ENCODE results near the gene RINL. TPM values are rescaled to one million over a fixed set of nuclear protein-coding genes. Genes with fewer than 3 reads are reported as not detected.
"Not testable (repeated sequence)": the region's sequence is repeated elsewhere in the genome, so short reads cannot be mapped to it uniquely, and the experiment has no call there.

Gene RINL
- total RNA-seq, 1 donor from 2014 or later: 73.4 TPM

DNA sequence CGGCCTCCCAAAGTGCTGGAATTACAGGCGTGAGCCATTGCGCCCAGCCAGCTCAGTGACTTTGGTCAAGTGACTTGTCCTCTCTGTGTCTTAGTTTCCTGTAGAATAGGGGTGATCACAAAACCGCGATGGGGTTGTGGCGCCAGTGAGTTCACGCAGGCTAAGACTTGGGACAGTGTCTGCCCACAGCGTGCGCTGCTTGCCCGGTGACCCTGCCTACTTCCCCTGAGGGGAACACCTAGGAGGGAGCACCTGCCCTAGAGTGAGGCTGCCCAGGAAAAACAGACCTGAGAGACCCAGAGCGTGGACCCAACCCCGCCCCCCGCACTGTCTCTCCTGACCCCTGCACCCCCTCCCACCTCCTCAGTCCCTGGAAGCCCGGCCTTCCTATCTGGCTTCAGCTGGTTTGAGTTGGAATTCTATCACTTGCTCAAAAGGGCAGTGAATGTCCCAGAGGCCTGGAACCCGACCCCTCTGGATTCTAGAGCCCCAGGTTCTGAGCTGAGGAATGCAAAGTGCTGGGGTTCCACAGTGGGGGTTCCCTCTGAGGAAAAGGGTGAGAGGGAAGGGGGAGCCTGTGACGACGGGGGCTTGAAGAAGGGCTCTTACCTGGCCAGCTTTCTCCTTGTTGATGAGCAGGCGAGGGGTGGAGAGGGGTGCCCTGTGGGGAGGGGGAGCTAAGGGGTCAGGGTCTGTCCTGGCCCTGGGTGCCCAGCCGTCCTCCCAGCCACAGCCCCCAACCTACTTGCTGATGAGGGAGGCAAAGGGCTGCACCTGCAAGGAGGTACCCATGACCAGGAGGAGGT is 2.2 kb upstream of the RINL start:
- intact Hi-C loops (cut with micrococcal nuclease): no loop called here
- peak overlapping the region; percentile 26 for H3K4me3 Mint-ChIP-seq (ENCODE audit: low read depth)

DNA sequence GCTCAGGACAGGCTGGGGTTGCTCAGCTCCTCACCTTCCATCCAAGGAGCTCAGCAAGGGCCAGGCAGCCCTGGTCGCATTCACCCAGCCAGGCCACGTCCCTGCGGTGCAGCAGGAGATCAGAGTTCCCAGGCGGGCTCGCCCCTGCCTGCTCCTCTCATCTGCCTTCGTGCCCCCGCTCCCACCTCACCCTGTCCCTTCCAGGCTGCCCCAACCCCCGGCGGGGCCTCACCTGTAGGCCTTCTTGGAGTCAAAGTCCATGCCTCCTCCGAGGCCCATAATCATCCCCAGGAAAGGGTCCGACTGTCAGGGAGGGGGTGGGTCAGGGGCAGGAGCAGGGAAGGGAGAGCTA is 1.3 kb upstream of the RINL start:
- intact Hi-C loops (cut with micrococcal nuclease): no loop called here
- no peak overlapping the region for H3K4me3 Mint-ChIP-seq (ENCODE audit: low read depth)
- H3K36me3 Mint-ChIP-seq (ENCODE audit: low read depth): peaks cover 19% of the 10 kb centered on the region

More for the DNA sequence above, 2.2 kb upstream of the RINL start:
- no peak for DNase-seq (ENCODE audit: low spot score)
- Mint-ChIP-seq H3K4me1 (ENCODE audit: low read depth) (peaks cover 19% of the 10 kb centered on the region), H3K9me3 (no peaks in the 10 kb centered on the region), H3K36me3 (ENCODE audit: low read depth) (peaks cover 19% of the 10 kb centered on the region), H3K27me3 (ENCODE audit: low read depth) (no peaks in the 10 kb centered on the region), H3K27ac (no peak overlapping the region)

DNA sequence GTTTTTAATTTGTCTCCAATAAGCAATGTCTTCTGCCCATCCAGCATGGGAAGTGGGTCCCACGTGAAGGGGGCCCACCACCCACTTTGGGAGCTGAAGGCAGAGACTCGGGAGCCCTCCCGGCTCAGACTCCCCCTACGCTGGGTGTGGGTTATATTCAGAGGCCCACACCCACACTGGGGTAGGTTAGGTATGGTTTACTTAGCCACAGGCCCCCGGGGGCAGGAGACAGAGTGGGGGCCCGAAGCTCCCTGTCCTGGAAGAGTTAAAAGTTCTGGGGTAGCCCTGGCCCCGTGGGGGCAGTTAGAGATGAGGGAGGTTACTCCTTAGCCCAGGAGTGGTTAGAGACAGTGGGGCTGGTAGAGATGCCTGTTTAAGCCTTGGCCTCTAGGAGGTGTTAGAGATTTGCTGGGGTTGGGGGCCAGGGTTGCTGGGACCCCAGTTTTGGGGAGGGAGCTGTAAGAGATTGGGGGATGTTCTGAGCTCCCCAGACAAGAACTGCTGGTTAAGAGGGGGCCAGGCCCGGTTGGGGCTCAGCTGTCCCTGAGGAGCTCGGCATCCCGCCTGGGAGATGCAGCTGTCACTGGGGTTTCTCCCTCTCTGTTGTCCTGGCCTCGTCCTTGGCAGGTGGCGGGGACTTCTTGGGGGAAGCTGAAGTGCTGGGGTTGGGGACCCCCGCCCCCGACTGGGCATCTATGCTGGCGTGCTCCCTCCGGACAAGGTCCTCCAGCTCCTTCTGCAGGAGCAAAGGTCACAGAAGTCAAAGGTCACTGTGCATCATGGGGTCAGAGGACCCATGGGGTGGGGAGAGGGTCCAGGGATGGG is 712 bp upstream of the RINL start:
- peaks cover 19% of the 10 kb centered on the region for H3K36me3 Mint-ChIP-seq (ENCODE audit: low read depth)
- no peaks in the 10 kb centered on the region for H3K9me3 Mint-ChIP-seq
- no peak for DNase-seq (ENCODE audit: low spot score)
- H3K27ac Mint-ChIP-seq: peak overlapping the region; percentile 95
- no peaks in the 10 kb centered on the region for H3K27me3 Mint-ChIP-seq (ENCODE audit: low read depth)
- H3K4me1 Mint-ChIP-seq (ENCODE audit: low read depth): peaks cover 19% of the 10 kb centered on the region
- intact Hi-C loops (cut with micrococcal nuclease): no loop called here
- peak overlapping the region; percentile 91 for H3K4me3 Mint-ChIP-seq (ENCODE audit: low read depth)

More for the DNA sequence above, 1.3 kb upstream of the RINL start:
- Mint-ChIP-seq H3K4me1 (ENCODE audit: low read depth) (peaks cover 19% of the 10 kb centered on the region), H3K27ac (peak overlapping the region; percentile 95), H3K27me3 (ENCODE audit: low read depth) (no peaks in the 10 kb centered on the region), H3K9me3 (no peaks in the 10 kb centered on the region)
- DNase-seq (ENCODE audit: low spot score): no peak

DNA sequence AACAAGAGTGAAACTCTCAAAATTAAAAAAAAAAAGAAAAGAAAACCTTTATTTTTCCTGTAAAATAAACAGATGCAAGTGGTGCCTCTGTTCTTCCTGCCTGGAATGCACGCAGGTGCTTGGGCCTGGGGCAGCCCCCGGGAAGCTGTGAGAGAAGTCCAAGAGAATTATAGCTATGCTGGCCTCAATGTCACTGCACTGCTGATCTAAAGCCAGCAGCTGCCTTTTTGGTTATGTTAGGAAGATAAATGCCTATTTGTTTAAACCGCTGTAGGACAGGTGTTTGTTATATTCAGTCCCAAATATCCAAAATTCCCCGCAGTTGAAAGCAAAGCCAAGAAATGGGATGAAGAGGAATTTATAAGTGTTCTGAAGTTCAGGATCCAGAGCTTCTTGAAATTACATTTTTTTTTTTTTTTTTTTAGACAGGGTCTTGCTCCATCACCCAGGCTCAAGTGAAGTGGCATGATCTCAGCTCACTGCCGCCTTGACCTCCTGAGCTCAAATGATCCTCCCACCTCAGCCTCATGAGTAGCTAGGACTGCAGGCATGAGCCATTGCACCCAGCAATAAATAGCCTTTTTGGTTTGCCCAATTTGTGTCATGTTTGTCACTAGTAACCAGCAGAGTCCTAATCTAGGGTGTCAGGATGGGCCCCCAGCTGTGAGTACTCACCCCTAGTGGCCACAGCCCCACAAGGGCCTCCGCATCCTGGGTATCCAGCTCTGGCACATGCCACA is 2.2 kb downstream of the RINL start:
- no peak for DNase-seq (ENCODE audit: low spot score)
- H3K4me3 Mint-ChIP-seq (ENCODE audit: low read depth): peak overlapping the region; percentile 63

DNA sequence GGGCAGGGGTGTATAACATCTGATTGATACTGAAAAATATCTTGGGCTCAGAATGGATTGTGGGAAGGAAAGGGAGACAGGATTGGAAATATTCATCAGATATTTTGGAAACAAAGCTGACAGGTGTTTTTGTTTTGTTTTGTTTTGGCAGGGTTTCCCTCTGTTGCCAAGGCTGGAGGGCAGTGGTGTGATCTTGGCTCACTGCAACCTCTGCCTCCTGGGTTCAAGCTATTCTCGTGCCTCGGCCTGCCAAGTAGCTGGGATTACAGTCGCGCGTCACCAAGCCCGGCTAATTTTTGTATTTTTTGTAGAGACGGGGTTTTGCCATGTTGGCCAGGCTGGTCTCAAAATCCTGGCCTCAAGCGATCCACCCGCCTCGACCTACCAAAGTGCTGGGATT is 4.7 kb downstream of the RINL start:
- H3K9me3 Mint-ChIP-seq; intact Hi-C loops (cut with micrococcal nuclease); H3K4me3 Mint-ChIP-seq (ENCODE audit: low read depth); DNase-seq (ENCODE audit: low spot score); H3K27me3 Mint-ChIP-seq (ENCODE audit: low read depth): not testable (repeated sequence)
- Mint-ChIP-seq H3K27ac (peak overlapping the region; percentile 18), H3K36me3 (ENCODE audit: low read depth) (peaks cover 51% of the 10 kb centered on the region), H3K4me1 (ENCODE audit: low read depth) (peaks cover 35% of the 10 kb centered on the region)

More for the DNA sequence above, 2.2 kb downstream of the RINL start:
- Mint-ChIP-seq H3K36me3 (ENCODE audit: low read depth) (peaks cover 30% of the 10 kb centered on the region), H3K27me3 (ENCODE audit: low read depth) (no peaks in the 10 kb centered on the region), H3K27ac (no peak overlapping the region), H3K9me3 (no peaks in the 10 kb centered on the region), H3K4me1 (ENCODE audit: low read depth) (peaks cover 22% of the 10 kb centered on the region)
- intact Hi-C loops (cut with micrococcal nuclease): no loop called here

DNA sequence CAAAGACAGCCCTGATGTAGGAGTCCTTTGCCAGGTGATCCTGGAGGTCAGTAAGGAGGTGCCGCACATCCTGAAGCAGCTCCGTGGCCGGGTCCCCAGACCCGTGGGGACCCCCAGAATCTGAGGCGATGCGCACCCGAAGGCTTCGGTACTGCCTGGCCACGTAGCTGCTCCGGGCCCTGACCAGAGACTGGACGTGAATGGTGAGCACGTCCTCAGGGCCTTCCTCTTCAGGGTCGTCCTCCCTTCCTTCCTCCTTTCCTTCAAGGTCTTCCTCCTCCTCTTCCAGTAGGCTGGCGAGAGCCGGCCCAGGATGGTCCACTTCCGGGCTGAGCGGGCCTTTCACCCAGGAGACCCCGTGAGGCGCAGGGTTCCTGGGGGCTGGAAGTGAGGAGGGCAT is 7.5 kb downstream of the RINL start:
- H3K27me3 Mint-ChIP-seq (ENCODE audit: low read depth): no peaks in the 10 kb centered on the region
- H3K4me1 Mint-ChIP-seq (ENCODE audit: low read depth): peaks cover 25% of the 10 kb centered on the region
- peaks cover 49% of the 10 kb centered on the region for H3K36me3 Mint-ChIP-seq (ENCODE audit: low read depth)
- peak overlapping the region; percentile 71 for H3K27ac Mint-ChIP-seq
- intact Hi-C loops (cut with micrococcal nuclease): no loop called here
- peak overlapping the region; percentile 67 for H3K4me3 Mint-ChIP-seq (ENCODE audit: low read depth)
- no peak for DNase-seq (ENCODE audit: low spot score)
- no peaks in the 10 kb centered on the region for H3K9me3 Mint-ChIP-seq

DNA sequence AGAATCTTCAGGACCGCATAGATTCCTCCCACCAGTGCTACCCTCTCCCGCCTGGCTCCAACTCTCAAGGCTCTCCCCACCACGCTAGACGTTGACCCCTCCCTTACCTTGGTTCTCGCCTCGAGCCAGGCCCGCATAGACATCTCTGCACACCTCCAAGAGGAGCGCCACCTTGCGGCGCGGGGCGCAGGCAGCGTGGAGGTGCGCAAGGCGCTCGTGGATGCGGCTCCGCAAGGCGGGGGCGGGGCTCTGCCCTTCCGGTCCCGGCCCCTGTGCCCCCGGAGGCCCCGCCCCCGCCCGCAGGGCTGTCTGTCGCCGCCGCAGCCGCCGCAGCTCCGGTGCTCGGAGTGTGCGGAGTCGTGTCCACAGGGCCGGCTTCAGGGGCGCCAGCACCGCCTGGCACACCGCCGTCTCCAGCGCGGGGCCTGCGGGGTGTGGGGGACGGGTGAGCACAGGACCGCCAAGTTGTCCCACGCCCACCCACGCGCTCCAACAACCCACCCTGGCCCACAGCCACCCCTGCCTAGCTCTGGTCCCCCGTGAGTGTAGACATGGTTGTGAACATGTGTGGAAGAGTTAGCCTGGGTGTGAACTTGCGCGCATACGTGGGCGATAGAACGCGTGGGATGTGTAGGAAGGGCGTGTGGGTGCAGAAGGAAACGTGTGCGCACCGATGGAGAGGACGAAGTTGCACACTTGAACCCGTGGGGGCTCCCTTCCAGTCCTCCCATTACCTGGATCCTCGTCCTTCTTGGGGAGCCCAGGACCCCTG is 8.1 kb downstream of the RINL start:
- H3K4me3 Mint-ChIP-seq (ENCODE audit: low read depth): peak overlapping the region; percentile 83
- peak overlapping the region; percentile 82 for H3K27ac Mint-ChIP-seq
- no peaks in the 10 kb centered on the region for H3K27me3 Mint-ChIP-seq (ENCODE audit: low read depth)
- peaks cover 28% of the 10 kb centered on the region for H3K4me1 Mint-ChIP-seq (ENCODE audit: low read depth)
- no peaks in the 10 kb centered on the region for H3K9me3 Mint-ChIP-seq
- H3K36me3 Mint-ChIP-seq (ENCODE audit: low read depth): peaks cover 52% of the 10 kb centered on the region
- peak; percentile 91 for DNase-seq (ENCODE audit: low spot score)
- intact Hi-C loops (cut with micrococcal nuclease): loop anchor here (2.0 kb wide), 1 partner anchor 17 kb away; no protein-coding TSS in a partner anchor

DNA sequence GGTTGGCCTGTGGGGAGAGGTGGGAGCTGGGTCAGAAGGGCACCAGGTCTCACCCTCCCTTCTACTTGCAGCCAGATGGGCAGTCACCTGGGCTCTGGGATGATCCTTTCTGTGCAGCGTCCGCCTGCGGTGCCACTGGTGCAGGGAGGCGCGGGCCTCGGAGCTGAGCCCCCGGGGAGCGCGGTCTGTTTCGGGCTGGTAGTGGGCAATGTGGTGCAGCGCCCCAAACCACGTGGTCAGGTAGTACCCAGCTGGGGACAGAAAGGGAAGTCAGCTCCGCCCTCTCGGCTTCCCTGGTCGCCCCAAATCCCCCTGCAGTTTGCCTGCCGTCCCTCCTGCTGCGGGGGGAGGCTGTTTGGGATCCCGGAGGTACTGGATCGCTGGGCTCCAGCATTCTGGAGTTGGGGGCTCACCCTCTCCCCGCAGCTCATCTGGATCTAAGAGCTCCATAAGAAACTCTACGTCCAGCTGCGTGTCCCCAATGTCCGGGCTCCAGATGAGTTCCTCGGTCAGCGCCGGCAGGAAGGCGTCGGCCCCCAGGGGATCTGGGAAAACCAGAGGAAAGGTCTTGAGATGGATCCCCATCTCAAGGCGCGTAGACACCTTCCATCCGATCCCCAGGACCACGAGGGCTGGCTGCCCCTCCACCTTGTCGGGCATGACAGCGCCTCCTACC is 8.8 kb downstream of the RINL start:
- no peak for DNase-seq (ENCODE audit: low spot score)
- intact Hi-C loops (cut with micrococcal nuclease): loop anchor here (2.0 kb wide), 1 partner anchor 16 kb away; no protein-coding TSS in a partner anchor
- Mint-ChIP-seq H3K4me3 (ENCODE audit: low read depth) (peak overlapping the region; percentile 83), H3K4me1 (ENCODE audit: low read depth) (peaks cover 35% of the 10 kb centered on the region), H3K9me3 (no peaks in the 10 kb centered on the region), H3K27ac (peak overlapping the region; percentile 82), H3K27me3 (ENCODE audit: low read depth) (no peaks in the 10 kb centered on the region), H3K36me3 (ENCODE audit: low read depth) (peaks cover 55% of the 10 kb centered on the region)

DNA sequence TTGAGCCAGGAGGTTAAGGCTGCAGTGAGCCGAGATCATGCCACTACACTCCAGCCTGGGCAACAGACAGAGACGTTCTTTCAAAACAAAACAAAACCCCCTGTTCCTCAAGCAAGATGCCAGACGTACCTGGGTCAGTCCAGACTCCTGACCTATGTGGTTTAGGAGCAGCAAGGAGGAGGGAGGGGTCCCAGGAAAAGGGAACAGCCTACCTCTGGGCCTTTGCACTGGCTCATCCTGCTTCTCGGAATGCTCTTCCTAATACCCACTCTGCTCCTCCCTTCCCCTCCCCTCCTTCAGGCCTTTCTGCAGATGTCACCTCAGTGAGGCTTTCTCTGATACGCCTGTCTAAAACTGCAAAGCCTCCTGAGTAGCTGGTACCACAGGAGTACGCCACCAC is 9.5 kb downstream of the RINL start:
- Mint-ChIP-seq H3K4me3 (ENCODE audit: low read depth) (peak overlapping the region; percentile 83), H3K4me1 (ENCODE audit: low read depth) (peaks cover 36% of the 10 kb centered on the region), H3K9me3 (no peaks in the 10 kb centered on the region), H3K27me3 (ENCODE audit: low read depth) (no peaks in the 10 kb centered on the region), H3K36me3 (ENCODE audit: low read depth) (peaks cover 55% of the 10 kb centered on the region), H3K27ac (peak overlapping the region; percentile 33)
- intact Hi-C loops (cut with micrococcal nuclease): loop anchor here (2.0 kb wide), 1 partner anchor 16 kb away; no protein-coding TSS in a partner anchor
- no peak for DNase-seq (ENCODE audit: low spot score)

DNA sequence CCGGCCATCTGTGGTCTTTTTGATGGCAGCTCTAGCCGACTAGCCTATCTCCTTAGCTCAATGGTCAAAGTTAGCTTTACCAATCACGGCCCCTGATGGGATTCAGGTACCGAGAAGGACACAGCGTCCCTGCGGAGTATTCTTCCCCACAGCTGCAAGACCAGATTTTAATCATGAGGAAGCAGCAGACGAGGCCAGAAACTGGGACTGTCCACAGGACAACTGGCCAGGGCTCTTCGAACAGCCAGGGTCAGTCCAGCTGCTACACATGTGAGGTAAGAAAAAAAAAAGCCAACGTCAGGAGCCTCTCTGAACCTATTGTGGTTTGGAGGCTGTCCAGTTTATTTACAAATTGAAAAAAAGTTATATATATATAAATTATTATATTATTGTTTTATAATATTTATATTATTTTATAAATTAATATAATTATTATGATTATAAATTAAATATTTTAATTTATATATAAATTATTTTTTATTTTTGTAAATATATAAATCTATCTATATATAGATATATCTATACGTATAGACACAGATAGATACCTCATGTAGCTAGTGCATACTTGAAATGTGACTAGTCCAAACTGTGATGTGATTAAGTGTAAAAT is 10.8 kb downstream of the RINL start:
- Mint-ChIP-seq H3K4me1 (ENCODE audit: low read depth) (peaks cover 35% of the 10 kb centered on the region), H3K9me3 (no peaks in the 10 kb centered on the region), H3K27ac (no peak overlapping the region), H3K36me3 (ENCODE audit: low read depth) (peaks cover 49% of the 10 kb centered on the region), H3K27me3 (ENCODE audit: low read depth) (no peaks in the 10 kb centered on the region), H3K4me3 (ENCODE audit: low read depth) (no peak overlapping the region)
- intact Hi-C loops (cut with micrococcal nuclease): no loop called here
- DNase-seq (ENCODE audit: low spot score): no peak

DNA sequence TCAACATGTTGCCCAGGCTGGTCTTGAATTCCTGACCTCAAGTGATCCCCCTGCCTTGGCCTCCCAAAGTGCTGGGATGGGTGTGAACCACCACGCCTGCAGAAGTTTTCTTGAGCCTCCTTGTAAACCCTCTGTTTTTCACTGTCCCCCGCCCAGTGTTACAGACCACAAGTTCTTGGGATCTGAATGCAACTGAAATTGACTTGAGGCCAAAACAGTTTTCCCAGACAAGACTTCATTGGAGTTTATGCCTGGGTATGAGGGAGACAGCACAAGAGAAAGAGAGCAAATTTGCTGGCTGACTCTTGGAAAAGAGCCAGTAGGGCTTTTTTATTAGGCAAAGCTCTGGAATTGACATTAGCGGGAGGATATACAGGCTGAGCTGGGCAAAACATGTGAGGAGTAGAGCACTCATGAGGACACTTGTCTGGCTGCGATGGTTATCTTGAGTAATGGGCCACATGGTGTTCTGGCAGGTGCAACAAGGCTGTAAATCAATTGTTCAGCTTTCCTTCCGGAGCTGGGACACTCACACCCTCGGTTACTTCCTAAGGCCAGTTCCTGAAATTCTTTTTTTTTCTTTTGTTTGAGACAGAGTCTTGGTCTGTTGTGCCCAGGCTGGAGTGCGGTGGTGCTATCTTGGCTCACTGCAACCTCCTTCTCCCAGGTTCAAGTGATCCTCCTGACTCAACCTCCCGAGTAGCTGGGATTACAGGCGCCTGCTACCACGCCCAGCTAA is 15.6 kb downstream of the RINL start:
- DNase-seq (ENCODE audit: low spot score): no peak
- intact Hi-C loops (cut with micrococcal nuclease): no loop called here
- Mint-ChIP-seq H3K4me1 (ENCODE audit: low read depth) (peaks cover 23% of the 10 kb centered on the region), H3K27ac (no peak overlapping the region), H3K27me3 (ENCODE audit: low read depth) (no peaks in the 10 kb centered on the region), H3K9me3 (no peaks in the 10 kb centered on the region), H3K36me3 (ENCODE audit: low read depth) (peaks cover 15% of the 10 kb centered on the region), H3K4me3 (ENCODE audit: low read depth) (no peak overlapping the region)
